ENCODE results near the gene NFYA.

NFYA gene

DNA sequence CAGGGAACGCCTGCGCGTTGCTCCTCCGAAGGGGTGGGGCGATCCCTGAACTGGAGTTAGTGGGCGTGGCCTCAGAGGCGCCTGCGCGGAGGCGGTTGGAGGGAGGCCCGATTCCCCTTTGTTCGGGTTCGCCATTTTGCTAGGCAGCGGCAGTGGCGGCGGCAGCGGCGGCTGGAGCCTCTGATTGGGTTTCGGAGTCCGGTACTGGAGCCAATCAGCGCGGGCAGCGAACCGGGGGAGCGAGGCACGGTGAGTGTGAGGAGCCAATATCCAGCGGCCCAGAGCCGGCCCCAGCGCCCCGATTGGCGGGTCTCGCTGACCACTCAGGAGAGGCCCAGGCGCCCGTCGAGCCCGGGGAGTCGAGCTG is at the start of gene NFYA:
NFYA (plus strand) TSS at position 139 of the 367 bp plus-strand sequence. CDS start 6,116 bp downstream, outside the sequence.
- no peak for TF ChIP-seq ZNF274 (IDR thresholded peaks at IDR 0.05; ENCODE audit: low read depth, low read length)
- peak within 1 kb of the TSS; percentile 97 for H3K4me3 ChIP-seq (ENCODE audit: low read length)

DNA sequence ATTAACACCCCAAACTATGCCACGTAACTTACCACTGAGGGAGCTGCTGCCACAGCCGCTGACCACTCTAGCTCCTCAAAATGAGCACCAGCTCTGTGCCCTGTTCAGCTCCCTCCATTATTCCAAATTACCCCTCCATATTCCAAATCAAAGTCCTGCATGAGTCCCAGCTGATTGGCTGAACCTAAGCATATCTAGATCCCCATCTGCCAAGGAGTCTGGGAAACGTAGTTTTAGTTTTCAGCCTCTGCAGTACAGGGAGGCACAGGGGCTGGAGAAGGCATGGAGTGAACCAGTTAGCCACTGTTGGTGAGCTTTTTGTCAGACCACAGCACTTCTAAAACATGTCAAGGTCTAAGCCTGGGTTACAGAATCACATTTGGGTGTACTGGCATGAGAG is 49.7 kb upstream of the NFYA start:
- TF ChIP-seq ZNF274 (IDR thresholded peaks at IDR 0.05; ENCODE audit: low read depth, low read length), result no peak
- no peak overlapping the region for H3K4me3 ChIP-seq (ENCODE audit: low read length)

DNA sequence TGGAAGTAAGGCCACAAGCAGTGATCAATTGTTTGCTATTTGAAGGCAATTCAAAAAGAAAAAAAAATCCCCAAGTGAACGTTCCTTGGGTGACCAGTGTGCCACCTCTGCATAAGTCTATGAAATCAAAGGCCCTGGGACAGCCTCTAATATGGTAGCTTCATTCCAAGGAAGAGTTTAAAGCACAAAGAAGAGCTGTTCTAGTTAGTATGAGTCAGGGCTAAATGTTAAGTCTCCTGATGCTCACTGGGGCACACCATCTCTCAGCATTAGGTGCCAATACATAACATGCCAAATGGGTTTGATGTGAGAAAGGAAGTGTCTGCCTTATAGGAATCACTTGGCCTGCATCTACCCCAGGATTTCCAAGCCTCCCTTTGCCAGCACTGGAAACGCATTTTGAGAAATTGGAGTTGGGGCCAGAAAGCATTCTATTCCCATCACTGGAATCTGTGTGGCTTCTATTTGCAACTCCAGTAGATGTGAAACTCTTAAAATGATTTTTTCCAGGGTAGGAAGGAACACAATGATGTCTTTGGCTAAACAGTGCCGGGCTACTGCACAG is 46.7 kb upstream of the NFYA start:
- H3K4me3 ChIP-seq (ENCODE audit: low read length), result no peak overlapping the region
- TF ChIP-seq ZNF274 (IDR thresholded peaks at IDR 0.05; ENCODE audit: low read depth, low read length), result no peak

DNA sequence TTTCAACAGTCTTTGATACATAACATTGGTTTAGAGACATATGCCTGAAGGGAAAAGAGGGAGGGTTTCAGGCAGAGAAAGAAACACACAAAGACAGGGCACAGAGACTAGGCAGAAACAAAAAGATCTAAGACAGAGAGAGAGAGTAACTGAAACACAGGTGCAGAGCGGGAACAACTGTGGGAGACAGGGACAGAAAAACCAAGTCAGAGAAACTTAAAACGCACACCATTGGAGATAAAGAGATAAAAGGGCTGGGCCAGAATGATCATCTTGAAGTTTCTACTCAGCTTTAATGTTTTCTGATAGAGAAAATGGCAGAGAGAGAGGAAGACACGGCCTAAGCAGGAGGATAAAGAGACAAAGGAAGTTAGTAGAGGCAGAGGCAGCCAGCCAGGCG is 45.5 kb upstream of the NFYA start:
- TF ChIP-seq ZNF274 (IDR thresholded peaks at IDR 0.05; ENCODE audit: low read depth, low read length), result no peak
- peak overlapping the region; percentile 3; the same call in 1 of the 2 replicates for H3K4me3 ChIP-seq (ENCODE audit: low read length)

DNA sequence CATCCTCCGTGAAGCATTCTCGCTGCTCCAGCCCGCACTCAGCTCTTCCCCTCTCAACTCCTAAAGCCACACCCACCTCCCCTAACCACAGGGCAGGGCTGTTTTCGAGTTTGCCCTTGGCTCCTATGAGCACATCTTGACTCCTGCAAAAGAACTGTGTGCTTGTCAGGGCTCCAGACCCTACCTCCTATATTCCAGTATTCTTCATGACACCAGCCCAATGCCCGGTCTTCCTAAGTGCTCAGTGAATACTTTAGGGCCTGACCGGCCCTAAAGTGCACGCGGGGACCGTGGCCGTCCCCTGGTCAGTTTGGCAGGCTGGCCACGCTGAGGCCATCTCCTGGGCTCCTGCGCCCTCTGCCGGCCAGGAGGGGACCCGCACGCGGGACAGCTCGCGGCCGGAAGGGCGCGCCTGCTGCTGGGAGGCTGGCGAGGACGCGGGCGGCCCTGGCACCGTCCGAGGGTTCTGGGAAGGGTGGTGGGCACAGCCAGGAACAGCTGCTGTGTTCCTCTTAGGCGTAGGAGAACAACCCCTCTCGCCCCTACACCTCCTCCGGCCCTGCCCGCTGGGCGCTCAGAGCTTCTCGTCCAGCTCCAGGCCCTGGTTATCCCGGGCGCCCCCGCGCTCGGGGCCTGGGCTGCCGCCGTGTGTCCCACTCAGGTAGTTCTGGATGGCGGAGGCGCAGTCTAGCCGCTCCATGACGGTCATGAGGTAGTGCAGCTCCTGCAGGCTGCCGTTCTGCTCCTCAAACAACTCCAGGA is 44.8 kb upstream of the NFYA start:
- no peak for TF ChIP-seq ZNF274 (IDR thresholded peaks at IDR 0.05; ENCODE audit: low read depth, low read length)
- peak overlapping the region; percentile 37; the same call in 1 of the 2 replicates for H3K4me3 ChIP-seq (ENCODE audit: low read length)

DNA sequence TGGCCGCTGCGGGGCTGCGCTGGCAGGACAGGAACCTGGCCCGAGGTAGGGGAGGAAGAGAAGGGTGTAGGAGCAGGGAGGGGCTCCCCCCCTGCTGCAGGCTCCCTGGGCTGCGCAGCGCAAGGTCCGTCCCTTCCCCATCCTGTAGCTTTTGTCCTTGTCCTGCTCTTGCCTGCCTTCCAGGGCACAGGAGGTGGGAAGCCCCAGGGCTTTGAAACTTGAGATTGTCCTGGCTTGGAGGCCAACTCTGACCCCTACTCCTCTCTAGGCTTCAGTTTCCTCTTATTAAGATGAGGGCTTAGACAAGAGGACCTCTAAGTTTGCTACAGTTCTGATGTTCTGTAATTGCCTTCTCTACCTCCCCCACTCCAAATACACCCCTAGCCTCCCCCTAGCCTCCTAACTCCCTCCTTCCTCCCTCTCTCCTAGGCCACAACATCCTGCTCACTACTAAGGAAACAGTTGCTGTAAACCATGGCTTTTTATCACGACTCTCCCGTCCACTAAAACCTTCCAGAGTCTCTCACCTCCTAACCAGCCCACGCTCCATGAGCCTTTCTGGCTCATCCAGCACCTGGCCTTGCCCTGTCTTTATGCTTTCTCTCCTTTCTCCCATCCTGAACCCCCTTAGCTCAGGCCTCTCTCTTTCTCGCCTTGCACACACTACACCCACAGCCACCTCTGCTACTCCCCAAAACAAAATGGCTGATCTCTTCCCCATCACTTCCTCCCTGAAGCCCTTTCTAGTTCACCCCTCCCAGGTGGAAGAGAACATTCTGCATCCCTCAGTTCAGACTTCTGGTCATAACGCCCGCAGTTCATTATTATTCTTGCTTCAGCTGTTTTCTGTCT is 44.0 kb upstream of the NFYA start:
- no peak for TF ChIP-seq ZNF274 (IDR thresholded peaks at IDR 0.05; ENCODE audit: low read depth, low read length)
- H3K4me3 ChIP-seq (ENCODE audit: low read length), result peak overlapping the region; percentile 37; the same call in 1 of the 2 replicates

DNA sequence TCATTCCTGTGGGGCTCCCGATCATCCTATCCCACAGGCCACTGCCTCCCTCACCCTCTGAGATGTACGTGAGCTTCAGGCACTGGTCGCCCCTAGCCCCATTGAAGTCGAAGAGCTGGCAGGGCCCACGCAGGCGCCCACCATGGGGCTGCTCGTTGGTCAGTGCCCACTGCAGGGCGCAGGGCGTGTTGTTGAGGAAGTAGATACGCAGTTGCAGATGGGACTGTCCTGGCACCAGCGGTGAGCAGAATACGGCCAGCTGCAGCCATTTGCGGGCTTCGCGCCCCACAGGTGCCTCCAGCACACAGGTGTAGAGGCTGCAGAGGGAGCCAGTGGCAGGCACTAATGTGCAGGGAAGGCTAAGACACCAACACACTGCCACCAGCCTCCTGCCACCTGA is 39.9 kb upstream of the NFYA start:
- no peak overlapping the region for H3K4me3 ChIP-seq (ENCODE audit: low read length)
- TF ChIP-seq ZNF274 (IDR thresholded peaks at IDR 0.05; ENCODE audit: low read depth, low read length), result no peak

DNA sequence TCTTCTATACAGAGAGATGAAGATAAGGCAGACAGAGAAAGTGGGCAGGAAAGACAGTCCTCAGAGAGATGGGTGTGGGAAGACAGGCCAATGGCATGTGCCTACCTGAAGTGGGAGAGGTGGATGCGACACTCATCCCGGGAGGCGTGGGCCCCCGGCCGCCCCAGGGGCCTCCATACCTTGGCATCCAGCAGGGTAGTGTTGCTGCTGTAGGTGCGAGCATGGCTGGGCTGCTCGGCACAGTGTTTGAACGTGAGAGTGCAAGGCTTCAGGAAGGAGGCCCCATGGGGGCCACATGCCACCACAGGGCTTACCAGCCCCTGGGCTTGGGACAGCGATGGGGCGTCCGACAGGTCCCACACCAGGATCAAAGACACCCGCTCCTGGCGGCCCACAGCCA is 39.0 kb upstream of the NFYA start:
- no peak overlapping the region for H3K4me3 ChIP-seq (ENCODE audit: low read length)
- no peak for TF ChIP-seq ZNF274 (IDR thresholded peaks at IDR 0.05; ENCODE audit: low read depth, low read length)

DNA sequence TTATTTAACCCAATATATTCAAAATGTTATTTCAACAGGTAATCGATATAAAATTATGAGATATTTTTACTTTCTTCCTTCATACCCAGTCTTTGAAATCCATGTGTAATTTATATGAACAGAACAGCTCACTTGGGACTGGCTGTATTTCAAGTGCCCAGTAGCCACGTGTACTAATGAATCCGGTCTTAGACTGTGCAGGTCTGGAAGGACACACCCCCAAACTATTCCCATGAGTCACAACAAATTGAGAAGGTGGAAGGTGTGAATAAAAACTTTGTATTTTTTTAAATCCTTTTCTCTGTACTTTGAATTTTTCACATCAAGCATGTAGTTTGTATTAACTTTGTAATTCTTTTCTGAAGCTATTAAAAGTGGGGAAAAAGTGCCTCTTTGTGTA is 36.6 kb upstream of the NFYA start:
- no peak for TF ChIP-seq ZNF274 (IDR thresholded peaks at IDR 0.05; ENCODE audit: low read depth, low read length)
- H3K4me3 ChIP-seq (ENCODE audit: low read length), result no peak overlapping the region

DNA sequence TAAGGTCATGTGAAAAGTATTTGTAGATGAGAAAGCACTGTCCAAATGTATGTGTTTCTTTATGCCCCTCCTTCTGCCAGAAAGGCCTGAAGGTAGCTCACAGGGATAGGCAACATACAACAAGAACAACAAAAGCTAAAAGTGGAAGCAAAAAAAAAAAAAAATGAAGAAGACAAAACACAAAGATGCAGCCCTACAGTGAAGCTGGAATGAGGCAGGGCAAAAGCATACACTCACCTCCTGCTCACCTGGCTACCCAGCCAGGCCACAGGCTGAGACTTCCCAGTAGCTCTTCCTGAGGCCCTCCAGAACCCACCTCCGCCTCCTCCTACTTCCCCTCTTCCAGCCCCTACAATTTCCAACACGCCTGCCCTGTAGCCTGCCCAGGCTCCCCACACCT is 36.2 kb upstream of the NFYA start:
- TF ChIP-seq ZNF274 (IDR thresholded peaks at IDR 0.05; ENCODE audit: low read depth, low read length), result no peak
- H3K4me3 ChIP-seq (ENCODE audit: low read length), result no peak overlapping the region

DNA sequence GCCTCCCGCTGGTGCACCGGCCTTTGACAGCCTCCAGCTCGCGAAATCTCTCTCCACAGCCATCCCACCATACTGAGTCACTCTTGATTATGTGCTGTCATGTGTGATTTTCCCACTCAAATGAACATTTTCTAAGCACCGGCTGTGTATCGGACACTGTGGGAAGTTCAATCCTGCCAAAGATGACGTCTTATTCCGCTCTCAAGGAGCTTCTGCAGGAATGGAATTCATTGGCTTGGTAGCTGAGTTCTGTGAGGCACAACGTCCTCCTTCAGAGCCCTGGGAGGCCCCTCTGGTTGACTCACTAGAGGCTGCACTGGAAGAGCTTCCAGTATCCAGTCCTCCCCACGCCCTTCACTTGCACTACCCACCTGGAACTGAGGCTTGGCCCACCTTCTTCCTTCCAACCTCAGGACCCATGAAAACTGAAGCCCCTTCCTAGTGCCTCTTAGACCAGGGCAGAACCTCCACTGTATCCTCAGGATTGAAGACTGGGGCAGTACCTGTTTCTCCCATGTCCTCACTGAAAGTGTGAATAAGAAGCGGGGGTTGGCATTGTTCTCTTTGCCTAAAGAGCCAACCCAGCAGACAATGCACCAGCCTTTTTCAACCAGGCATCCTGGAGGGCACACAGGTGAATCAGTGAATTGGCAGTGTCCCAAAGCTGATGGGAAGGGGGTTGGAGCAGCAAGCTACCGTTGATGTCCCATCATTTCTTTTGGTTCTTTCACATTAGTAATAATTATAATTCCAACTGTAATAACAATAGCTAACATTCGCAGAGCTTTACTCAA is 35.5 kb upstream of the NFYA start:
- H3K4me3 ChIP-seq (ENCODE audit: low read length), result no peak overlapping the region
- TF ChIP-seq ZNF274 (IDR thresholded peaks at IDR 0.05; ENCODE audit: low read depth, low read length), result no peak

DNA sequence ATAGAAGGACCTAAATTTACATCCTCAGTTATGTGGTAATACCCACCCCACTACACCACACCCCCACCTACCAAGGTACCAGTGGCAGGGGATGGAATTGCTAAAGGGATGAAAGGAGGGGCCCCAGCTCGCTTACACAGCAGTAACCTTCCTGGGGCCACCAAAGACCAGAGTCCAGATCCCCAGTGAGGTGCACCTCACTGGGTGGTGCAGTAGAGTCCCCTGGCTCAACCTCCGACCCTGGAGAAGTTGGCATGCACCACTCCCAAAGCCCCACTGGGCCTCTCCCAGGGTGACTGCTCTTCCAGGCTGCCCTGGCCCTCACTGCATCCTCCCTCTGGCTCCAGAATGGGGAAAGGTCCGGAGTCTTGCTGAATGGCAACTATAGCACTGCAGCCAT is 34.6 kb upstream of the NFYA start:
- TF ChIP-seq ZNF274 (IDR thresholded peaks at IDR 0.05; ENCODE audit: low read depth, low read length), result no peak
- no peak overlapping the region for H3K4me3 ChIP-seq (ENCODE audit: low read length)

DNA sequence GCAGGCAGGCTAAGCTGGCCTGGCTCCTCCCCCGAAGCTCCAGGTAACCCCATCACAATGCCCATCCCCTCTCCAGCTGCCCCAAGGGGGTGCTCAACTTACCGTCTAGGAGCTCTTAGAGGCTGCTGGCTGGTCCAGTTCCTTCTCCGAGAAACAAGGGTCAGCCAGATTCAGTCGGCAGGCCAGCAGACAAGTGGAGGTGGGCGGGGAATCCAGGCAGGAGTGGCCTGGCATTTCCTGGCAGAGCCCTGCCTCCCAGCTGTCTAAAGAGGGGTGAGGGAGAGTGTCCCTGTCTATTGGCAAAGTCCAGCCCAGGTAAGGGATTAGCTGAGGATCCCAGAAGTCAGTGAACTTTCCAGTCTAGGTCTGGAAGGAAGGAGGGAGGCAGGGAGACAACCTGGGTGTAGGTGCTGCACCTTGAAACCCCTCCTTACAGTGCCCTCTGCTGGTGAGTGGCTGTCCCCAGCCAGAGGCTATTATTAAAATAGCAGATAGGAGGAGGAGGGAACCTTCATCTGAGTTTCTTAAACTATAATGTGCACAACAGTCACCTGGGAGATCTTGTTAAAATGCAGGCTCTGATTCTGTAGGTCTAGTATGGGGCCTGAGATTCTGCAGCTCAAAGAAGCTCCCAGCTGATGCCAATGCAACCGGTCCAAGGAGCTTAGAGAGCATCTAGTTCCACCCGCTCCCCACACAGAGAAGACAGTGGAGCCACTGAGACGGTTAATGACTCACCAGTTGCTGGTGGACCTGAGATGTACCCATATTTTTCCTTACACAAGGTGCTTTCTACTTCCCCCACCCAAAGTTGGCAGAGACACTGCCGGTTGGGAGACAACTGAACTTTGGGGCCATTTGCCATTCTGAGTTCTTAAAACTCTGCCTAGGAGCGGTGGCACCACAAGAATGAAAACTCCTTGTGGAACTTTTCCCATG is 33.4 kb upstream of the NFYA start, which contains the start of gene UNC5CL:
UNC5CL (minus strand) TSS at position 162 of the 939 bp plus-strand sequence. CDS start 4,147 bp downstream, outside the sequence.
- TF ChIP-seq ZNF274 (IDR thresholded peaks at IDR 0.05; ENCODE audit: low read depth, low read length), result no peak
- H3K4me3 ChIP-seq (ENCODE audit: low read length), result no peak within 1 kb of the TSS

Measured in GM08714 (cell line).